RCC 7860 (cell line): ENCODE data around the gene AKR7A2.
"Not testable (repeated sequence)": the region's sequence is repeated elsewhere in the genome, so short reads cannot be mapped to it uniquely, and the experiment has no call there.

Source experiments
- DNase-seq: peaks from one replicate; pipeline ENCODE4 v3.0.0-alpha.2; 2015; ENCODE audit warnings: low spot score
- FAIRE-seq: peaks from 2 replicates; lab custom pipeline; 2012; peaks lifted over from hg19 to GRCh38; lab: Jason Lieb, UNC

The AKR7A2 gene

DNA sequence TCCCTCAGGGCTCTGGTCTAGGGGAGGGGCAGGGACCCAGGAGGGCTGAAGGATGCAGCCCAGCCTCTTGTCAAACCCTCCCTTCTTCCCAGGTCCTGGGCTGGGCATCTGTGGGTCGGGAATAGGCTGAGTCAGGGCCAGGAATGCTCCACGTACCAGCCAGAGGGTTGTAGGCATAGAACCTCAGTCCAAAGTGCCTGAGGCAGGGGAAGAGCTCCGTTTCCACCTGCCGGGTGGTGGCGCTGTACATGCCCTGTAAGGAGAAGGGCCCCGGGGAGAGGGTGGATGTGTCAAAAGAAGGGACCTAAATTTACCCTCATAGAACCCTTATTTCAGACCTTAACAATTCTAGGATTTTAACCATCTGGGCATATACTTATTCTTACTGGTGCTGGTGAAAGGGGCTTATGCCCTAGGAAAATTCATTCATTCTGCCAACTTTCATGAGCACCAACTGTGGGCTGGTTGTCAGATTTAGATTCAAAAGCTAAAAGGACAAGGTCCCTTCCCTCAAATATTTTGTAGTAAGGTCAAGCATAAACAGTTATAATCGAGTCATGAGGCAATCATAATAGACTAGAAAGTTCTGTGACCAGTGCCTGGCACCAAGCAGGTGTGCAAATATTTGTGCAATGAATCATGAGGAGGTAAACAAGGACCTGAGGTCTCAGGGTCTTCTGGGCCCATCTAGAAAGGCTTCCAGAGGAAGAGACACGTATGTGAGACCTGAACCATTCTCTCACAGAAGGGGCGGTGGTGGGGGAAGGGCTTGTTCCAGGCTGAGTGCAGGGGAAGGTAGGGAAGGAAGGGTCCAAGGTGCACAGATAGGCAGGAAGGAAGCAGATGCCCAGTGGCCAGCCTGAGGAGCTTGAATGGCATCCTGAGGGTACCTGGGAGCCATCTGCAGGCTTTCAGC lies 42.3 kb downstream of the AKR7A2 start:
- FAIRE-seq, DNase-seq: not testable (repeated sequence)

DNA sequence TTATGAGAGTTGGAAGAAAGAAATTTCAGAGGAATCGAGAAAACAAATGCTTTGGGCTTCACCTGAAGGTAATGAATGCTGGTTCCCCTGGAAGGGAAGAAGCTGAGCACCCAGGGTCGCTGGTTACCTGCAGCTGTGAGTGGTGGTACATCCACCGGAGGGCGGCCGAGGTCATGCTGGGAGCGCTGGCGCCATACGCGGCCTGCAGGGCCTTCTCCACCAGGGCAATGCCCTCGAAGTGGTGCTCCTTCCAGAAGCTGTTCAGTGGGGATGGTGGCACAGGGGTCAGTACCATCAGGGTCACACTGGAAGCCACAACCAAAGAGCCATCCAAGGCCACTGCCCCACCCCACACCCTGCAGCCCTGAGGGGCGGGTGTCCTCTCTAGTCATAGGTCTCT lies 43.5 kb downstream of the AKR7A2 start:
- DNase-seq, result no peak

DNA sequence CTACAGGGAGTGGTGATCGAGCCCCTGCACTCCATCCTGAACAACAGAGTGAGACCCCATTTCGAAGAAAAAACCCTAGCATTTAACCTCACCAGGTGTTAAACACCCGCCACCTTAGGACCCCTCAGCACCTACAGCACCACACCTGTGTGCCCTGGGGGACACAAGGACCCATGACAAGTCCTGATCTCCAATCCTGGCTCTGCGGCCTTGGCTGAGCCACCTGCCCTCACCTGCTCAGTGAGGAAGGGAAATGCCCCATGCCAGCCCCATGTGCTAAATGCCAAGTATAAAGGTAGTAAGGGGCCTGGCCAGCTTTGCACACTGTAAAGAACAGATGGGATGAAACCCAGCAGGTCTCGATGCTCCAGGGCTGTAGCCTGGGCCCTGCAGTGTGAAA lies 49.2 kb downstream of the AKR7A2 start:
- no peak for FAIRE-seq
- DNase-seq, result no peak

More for the DNA sequence above, 43.5 kb downstream of the AKR7A2 start:
- FAIRE-seq, result no peak

DNA sequence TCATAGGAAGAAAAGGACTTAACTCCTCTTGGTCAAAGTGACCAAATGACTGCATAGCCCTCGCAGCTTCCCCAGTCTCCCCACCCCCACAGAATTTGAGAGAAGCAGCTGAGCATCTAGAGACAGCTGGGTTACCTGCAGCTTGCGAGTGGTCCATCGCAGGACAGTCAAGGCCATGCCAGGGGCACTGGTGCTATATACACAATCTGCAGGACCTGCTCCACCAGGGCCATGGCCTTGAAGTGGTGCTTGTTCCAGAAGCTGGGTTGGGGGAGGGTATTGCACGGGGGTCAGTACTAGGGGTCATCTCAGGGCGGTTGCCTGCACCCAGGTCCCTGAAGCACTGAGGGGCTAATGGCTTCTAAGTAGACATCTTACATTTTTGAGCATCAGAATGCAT lies 49.9 kb downstream of the AKR7A2 start:
- FAIRE-seq (no peak), DNase-seq (no peak)

DNA sequence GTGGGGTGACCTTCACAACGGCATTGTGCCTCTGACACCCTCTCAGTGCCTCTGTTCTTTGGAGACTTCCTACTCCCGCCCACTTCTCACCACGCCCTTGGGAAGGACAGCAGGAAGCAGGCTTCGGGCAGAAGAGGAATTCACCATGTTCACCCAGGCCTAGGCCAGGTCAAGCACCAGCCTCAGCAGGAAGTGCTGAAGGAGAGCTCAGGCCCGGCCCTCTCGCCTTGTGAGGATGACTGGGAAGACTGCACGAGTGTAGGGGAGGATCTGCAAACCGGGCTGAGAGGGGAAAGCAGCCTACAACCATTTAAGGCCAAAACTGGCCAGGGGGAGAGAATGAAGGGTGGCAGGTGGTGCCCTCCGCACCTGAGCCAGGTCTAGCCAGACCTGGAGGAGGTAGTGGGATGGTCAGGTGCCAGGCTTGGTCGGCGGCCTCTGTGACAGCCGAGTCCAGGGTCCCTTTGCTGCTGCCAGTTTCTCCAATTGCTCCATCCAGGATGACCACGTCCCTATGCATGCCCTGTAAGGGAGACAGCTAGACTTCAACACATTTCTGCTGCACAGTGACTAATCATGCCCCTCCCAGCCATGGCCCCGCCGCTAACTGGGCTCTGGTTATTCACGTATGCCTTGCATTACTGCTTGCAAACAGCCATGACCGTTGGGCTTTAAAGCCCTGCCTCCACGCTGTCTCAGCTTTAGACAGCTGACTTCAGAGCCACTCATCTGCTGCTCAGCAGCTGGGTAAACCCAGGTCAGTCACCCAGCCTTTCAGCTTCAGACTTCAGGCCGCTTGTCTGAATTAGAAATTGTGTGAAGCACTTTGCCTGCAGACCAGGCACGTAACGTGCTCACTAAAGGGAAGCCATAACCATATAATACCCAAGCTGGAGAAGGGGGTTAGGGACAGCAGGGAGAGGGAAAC lies 51.5 kb downstream of the AKR7A2 start:
- DNase-seq, result peak; percentile 96
- peak; percentile 93 for FAIRE-seq

DNA sequence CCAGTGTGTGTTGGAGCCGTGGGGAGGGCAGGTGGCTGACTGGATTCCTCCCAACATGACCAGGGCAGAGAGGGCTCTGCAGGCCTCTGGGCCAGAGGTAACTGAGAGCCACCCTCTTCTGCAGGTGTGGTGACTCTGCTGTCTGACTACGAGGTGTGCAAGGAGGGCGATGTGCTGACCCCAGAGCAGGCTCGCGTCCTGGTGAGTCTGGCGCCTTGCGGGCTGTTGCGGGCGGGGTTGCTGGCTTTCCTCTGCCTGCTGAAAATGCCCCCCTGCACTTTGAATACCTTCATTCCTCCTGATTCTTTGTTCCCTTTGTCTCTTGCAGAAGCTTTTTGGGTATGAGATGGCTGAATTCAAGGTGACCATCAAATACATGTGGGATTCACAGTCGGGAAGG lies 53.6 kb downstream of the AKR7A2 start:
- FAIRE-seq, result no peak
- DNase-seq, result no peak

DNA sequence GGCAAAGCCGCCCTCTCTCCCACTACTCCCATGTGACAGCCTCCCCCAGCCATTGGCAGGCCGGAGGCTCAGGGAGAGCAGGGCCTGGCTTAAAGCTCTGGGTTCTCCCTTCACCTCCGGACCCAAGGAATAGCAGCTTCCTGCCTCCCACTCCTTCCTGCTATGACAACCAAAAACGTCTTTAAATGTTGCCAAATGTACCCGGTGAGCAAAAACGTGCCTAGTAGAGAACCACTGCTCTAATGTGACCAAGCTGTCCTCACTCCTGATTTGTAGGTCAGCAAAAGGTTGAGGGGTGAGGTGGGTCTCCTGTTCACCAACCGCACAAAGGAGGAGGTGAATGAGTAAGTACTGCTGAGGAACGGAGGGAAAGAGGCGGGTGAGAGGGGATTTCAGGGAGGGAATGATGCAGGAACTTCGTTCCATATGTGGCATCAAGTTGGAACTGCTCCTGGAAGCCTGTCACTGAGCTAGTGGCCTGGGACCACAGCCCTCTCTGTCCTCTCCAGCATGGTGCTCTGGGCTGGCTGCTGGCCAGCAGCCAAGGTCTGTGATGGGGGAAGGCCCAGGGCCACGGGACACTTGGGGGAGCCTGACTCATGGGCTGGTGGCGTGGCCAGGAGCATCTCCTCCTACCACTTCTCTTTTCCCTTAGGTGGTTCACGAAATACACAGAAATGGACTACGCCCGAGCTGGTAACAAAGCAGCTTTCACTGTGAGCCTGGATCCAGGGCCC lies 54.6 kb downstream of the AKR7A2 start:
- DNase-seq, result peak; percentile 99
- peak; percentile 93 for FAIRE-seq

DNA sequence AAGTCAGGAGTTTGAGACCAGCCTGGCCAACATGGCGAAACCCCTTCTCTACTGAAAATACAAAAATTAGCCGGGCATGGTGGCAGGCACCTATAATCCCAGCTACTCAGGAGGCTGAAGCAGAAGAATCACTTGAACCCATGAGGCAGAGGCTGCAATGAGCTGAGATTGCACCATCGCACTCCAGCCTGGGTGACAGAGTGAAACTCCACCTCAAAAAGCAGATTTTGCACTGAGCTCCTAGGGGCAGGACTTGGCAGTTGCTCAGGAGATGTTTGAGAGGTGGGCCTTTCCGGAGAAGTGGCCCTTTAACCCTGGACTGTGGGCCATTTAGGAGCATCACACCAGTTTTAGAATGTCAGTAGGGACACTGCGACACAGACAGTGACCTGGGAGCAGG lies 55.6 kb downstream of the AKR7A2 start:
- not testable (repeated sequence) for DNase-seq, FAIRE-seq

DNA sequence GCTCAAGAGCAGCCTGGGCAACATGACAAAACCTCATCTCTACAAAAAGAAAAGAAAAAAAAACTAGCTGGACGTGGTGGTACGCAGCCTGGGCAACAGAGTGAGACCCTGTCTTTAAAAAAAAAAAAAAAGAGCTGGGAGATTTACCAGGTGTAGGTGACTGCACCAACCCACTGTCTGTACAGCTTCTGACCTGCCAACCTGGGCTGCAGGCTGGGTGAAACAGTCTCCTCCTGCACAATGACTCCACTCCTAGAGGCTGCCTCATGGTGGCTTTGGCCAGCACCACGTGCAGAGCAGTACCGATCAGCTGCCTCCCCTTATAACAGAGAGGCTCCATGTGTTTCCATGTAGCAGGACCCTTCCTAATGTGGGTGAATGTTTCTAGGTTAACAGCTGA lies 56.7 kb downstream of the AKR7A2 start:
- DNase-seq (no peak), FAIRE-seq (no peak)

DNA sequence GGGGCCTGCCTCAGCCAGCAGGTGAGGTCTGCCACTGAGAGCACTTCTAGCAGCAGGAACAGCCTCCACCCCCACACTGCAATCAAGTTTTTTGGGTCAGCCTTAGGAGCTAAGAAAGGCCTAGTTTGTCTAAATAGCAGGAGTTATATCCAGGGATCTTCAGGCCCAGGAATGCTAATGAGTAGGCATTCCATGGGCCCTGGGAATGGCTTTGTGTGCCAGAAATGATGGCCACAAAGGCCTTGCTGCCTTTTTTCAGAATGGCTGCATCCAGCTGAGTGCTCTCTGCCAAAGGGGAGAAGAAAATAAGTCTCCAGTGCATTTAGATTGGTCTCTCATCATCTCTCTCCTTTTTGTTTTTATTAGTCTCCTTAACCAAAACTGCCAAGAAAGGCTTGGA lies 57.5 kb downstream of the AKR7A2 start:
- DNase-seq (no peak), FAIRE-seq (no peak)
